HepG2 (cell line): Measurements from ENCODE around the gene AHSA1. TPM values are rescaled to one million over a fixed set of nuclear protein-coding genes. Genes with fewer than 3 reads are reported as not detected.

ENCODE experiments used
- ARNT2 ChIP-seq: sonication (generic); formaldehyde crosslinking; IDR thresholded peaks from 2 replicates; pipeline ENCODE4 v1.8.0; 2022; ENCODE audit warnings: mild to moderate bottlenecking, low read depth, missing genetic modification reagents, moderate library complexity
- ATF7 ChIP-seq, 2 experiments: fragments of 450-650 bp in 1 of 2; sonication (generic) in 1 of 2; formaldehyde crosslinking in 1 of 2; IDR thresholded peaks; 2 replicates each; pipeline versions ENCODE4 v1.4.0 to v1.6.1; 2016 to 2020; ENCODE audit warnings: antibody characterized with exemption in 1 of 2, mild to moderate bottlenecking in 1 of 2, missing genetic modification reagents in 1 of 2
- BCL6 ChIP-seq: IDR thresholded peaks from 2 replicates; pipeline ENCODE4 v1.6.1; 2016; ENCODE audit warnings: missing genetic modification reagents, missing compliant biosample characterization
- CREB1 ChIP-seq, 2 experiments: fragments of 450-650 bp in 1 of 2; IDR thresholded peaks; 2 replicates each; pipeline ENCODE4 v1.6.1; 2016 to 2017; ENCODE audit warnings: control low read depth in 1 of 2, mild to moderate bottlenecking in 1 of 2, missing compliant biosample characterization in 1 of 2, missing genetic modification characterization in 1 of 2
- GFI1 ChIP-seq: sonication (generic); formaldehyde crosslinking; IDR thresholded peaks from 2 replicates; pipeline ENCODE4 v1.5.0; 2020; ENCODE audit warnings: missing genetic modification reagents, mild to moderate bottlenecking, borderline replicate concordance
- HNF4A ChIP-seq: sonication (generic); formaldehyde crosslinking; IDR thresholded peaks from 2 replicates; pipeline ENCODE4 v1.4.0; 2020; ENCODE audit warnings: missing genetic modification reagents
- MAFF ChIP-seq: IDR thresholded peaks from 2 replicates; pipeline ENCODE4 v1.6.1; 2011; ENCODE audit warnings: low read depth, low read length, improper control_type of control experiment
- MATR3 ChIP-seq: sonication (generic); formaldehyde crosslinking; IDR thresholded peaks from 2 replicates; pipeline ENCODE4 v1.4.0; 2020; ENCODE audit warnings: missing genetic modification reagents
- MYC ChIP-seq: sonication (generic); formaldehyde crosslinking; IDR thresholded peaks from 2 replicates; pipeline ENCODE4 v1.9.0; 2021; ENCODE audit warnings: missing genetic modification reagents, borderline replicate concordance
- SIX4 ChIP-seq: sonication (generic); formaldehyde crosslinking; IDR thresholded peaks from 2 replicates; pipeline ENCODE4 v1.4.0; 2020; ENCODE audit warnings: missing genetic modification reagents
- SRF ChIP-seq: IDR thresholded peaks from 2 replicates; pipeline ENCODE4 v1.6.1; 2011; ENCODE audit warnings: mild to moderate bottlenecking, low read depth, low read length, moderate library complexity
- SRSF4 ChIP-seq: fragments of 200-400 bp; formaldehyde crosslinking; IDR thresholded peaks from one replicate; pipeline ENCODE4 v1.6.1; 2018; ENCODE audit warnings: mild to moderate bottlenecking, low read depth, low read length, moderate library complexity; ENCODE audit not compliant: poor library complexity, severe bottlenecking
- STAT5B ChIP-seq: sonication (generic); formaldehyde crosslinking; IDR thresholded peaks from 2 replicates; pipeline ENCODE4 v1.4.0; 2020; ENCODE audit warnings: missing genetic modification reagents
- TCF7 ChIP-seq: sonication (generic); IDR thresholded peaks from 2 replicates; pipeline ENCODE4 v1.6.1; 2016; ENCODE audit warnings: antibody characterized with exemption, low read depth
- ZBTB14 ChIP-seq: sonication (generic); formaldehyde crosslinking; IDR thresholded peaks from 2 replicates; pipeline ENCODE4 v1.4.0; 2020; ENCODE audit warnings: missing genetic modification reagents
- ZEB1 ChIP-seq: IDR thresholded peaks from 2 replicates; pipeline ENCODE4 v1.6.1; 2012; ENCODE audit warnings: mild to moderate bottlenecking, low read depth, inconsistent platforms; ENCODE audit not compliant: insufficient replicate concordance
- ZFP1 ChIP-seq: IDR thresholded peaks from 2 replicates; pipeline ENCODE4 v1.6.1; 2016
- ZFP37 ChIP-seq: sonication (generic); formaldehyde crosslinking; IDR thresholded peaks from 2 replicates; pipeline ENCODE4 v1.4.0; 2020; ENCODE audit warnings: missing genetic modification reagents, borderline replicate concordance
- ZGPAT ChIP-seq: IDR thresholded peaks from 2 replicates; pipeline ENCODE4 v1.6.1; 2016; ENCODE audit warnings: mild to moderate bottlenecking
- ZNF121 ChIP-seq: sonication (generic); formaldehyde crosslinking; IDR thresholded peaks from 2 replicates; pipeline ENCODE4 v1.5.0; 2020; ENCODE audit warnings: mild to moderate bottlenecking, missing genetic modification reagents
- ZNF292 ChIP-seq: sonication (generic); formaldehyde crosslinking; IDR thresholded peaks from 2 replicates; pipeline ENCODE4 v1.8.1; 2022; ENCODE audit warnings: mild to moderate bottlenecking, low read depth, missing genetic modification reagents, borderline replicate concordance
- ZNF3 ChIP-seq: IDR thresholded peaks from 2 replicates; pipeline ENCODE4 v1.7.0; 2017; ENCODE audit warnings: inconsistent platforms
- ZNF614 ChIP-seq: IDR thresholded peaks from 2 replicates; pipeline ENCODE4 v1.6.1; 2018; ENCODE audit warnings: missing biosample characterization, missing genetic modification reagents, inconsistent platforms, borderline replicate concordance
- ZNF639 ChIP-seq: conservative IDR thresholded peaks from 2 replicates; pipeline ENCODE4 v1.6.1; 2018; ENCODE audit warnings: missing genetic modification reagents
- ZNF672 ChIP-seq: sonication (generic); formaldehyde crosslinking; IDR thresholded peaks from 2 replicates; pipeline ENCODE4 v1.8.1; 2022; ENCODE audit warnings: missing genetic modification reagents
- ZNF704 ChIP-seq: sonication (generic); formaldehyde crosslinking; IDR thresholded peaks from 2 replicates; pipeline ENCODE4 v1.8.1; 2023; ENCODE audit warnings: mild to moderate bottlenecking, inconsistent platforms, moderate library complexity, missing genetic modification reagents, borderline replicate concordance
- polyA plus RNA-seq, 8 experiments: library from polyadenylated mRNA; depleted of rRNA in 3 of 8; stranded (reverse) in 7 of 8; unstranded in 1 of 8; fragments of >200 nt; fragmentation: Illumina TruSeq in 4 of 8; extraction: Trizol in 4 of 8; gene quantifications; 2 replicates each; pipeline versions ENCODE4 v1.2.1 to v1.2.3, GENCODE V29; 2011 to 2016; ENCODE audit warnings: low read depth in 4 of 8, missing spikeins in 1 of 8, mixed read lengths in 1 of 8; ENCODE audit not compliant: insufficient read depth in 1 of 8
- total RNA-seq, 5 experiments: library from RNA; depleted of rRNA; stranded (reverse); fragments of >200 nt; fragmentation: Illumina TruSeq; extraction: Trizol; gene quantifications; 2 replicates each; pipeline ENCODE4 v1.2.3, GENCODE V29; 2016; ENCODE audit warnings: low read depth in 1 of 5

Gene AHSA1
- total and polyA plus RNA-seq, 2 of the 13 experiments (the other 11 are each of a cell fraction or from before 2014, with no cell fraction given) = 113 to 241 TPM

- TF ChIP-seq SRSF4 (no peak), SRF (no peak), MYC (CRISPR knock-in tag) (peak; percentile 66; the same call in 1 of the 2 replicates), STAT5B (CRISPR knock-in tag) (no peak), ZNF121 (CRISPR knock-in tag) (peak; percentile 89), ZNF639 (CRISPR knock-in tag) (0 out of 2 replicates have a peak, but pooled peaks have one; percentile 10), ZEB1 (no peak), SIX4 (peak; percentile 61; the same call in 1 of the 2 replicates), ZNF3 (CRISPR knock-in tag) (peak; percentile 54; the same call in 1 of the 2 replicates), ZNF292 (CRISPR knock-in tag) (peak; percentile 33; the same call in 1 of the 2 replicates), HNF4A (CRISPR knock-in tag) (peak; percentile 56), ZBTB14 (CRISPR knock-in tag) (no peak), ZNF614 (peak; percentile 9), CREB1 (IDR thresholded peaks at IDR 0.05) (no peak), CREB1 (CRISPR knock-in tag; IDR thresholded peaks at IDR 0.05) (no peak), ZFP1 (CRISPR knock-in tag) (0 out of 2 replicates have a peak, but pooled peaks have one; percentile 37), ZGPAT (CRISPR knock-in tag) (peak; percentile 63), BCL6 (CRISPR knock-in tag) (peak; percentile 50), MAFF (no peak), ATF7 (IDR thresholded peaks at IDR 0.05) (no peak), ATF7 (CRISPR knock-in tag; IDR thresholded peaks at IDR 0.05) (no peak), GFI1 (0 out of 2 replicates have a peak, but pooled peaks have one; percentile 24), ZNF704 (CRISPR knock-in tag) (no peak), ZNF672 (CRISPR knock-in tag) (no peak), TCF7 (peak; percentile 80), ZFP37 (CRISPR knock-in tag) (peak; percentile 35; the same call in 1 of the 2 replicates), MATR3 (CRISPR knock-in tag) (no peak), ARNT2 (CRISPR knock-in tag) (peak; percentile 24; the same call in 1 of the 2 replicates)
These were observed 44.4 kb downstream of the AHSA1 start (continued) for GRCh38 chr14:77502109-77502782.
